HCT116 (cell line): Measurements from ENCODE around the gene PHF2. TPM values are rescaled to one million over a fixed set of nuclear protein-coding genes. Genes with fewer than 3 reads are reported as not detected.

Experiments
- ATAC-seq: fragments of 200-7000 bp; cut with Tn5 transposase; 2 replicates; pipeline ENCODE4 v1.9.1; 2020; ENCODE audit warnings: mild to moderate bottlenecking, moderate library complexity
- BruUV-seq: library from RNA; stranded (reverse); fragments of 400-500 nt; replicated peaks from 2 replicates; lab custom pipeline; 2021; lab: Mats Ljungman, UMichigan
- CTCF ChIA-PET: fragments of 300-600 bp; sonication (Branson Sonifier 250); formaldehyde crosslinking; loops from one replicate; lab custom pipeline; 2021; ENCODE audit warnings: antibody characterized with exemption; lab: Charles Lee
- POLR2A ChIA-PET: fragments of 300-600, 350-600 bp; sonication (Branson Sonifier 250); formaldehyde crosslinking; loops from one replicate; lab custom pipeline; 2021; ENCODE audit warnings: antibody characterized with exemption; lab: Charles Lee
- RAD21 ChIA-PET, 2 experiments: fragments of 300-600 bp; sonication (Branson Sonifier 250); formaldehyde crosslinking; loops; one replicate each; lab custom pipeline; 2023; ENCODE audit warnings: low total read pairs in 2 of 2; ENCODE audit not compliant: uncharacterized antibody in 2 of 2, unreplicated experiment in 2 of 2, low non-redundant PET in 1 of 2; lab: Charles Lee
- DNase-seq: peaks from one replicate; pipeline ENCODE4 v3.0.0-alpha.2; 2010; ENCODE audit warnings: low read depth, low spot score
- H2AFZ ChIP-seq: fragments of 200-600 bp; shearing (Covaris generic), sonication (generic); 2 replicates; pipeline ENCODE4 v1.6.1; 2017; ENCODE audit warnings: low read depth, mixed run types, mixed read lengths, antibody characterized with exemption, low read length; ENCODE audit not compliant: poor library complexity, severe bottlenecking
- H3K27ac ChIP-seq: 2 replicates; pipeline ENCODE4 v1.5.1; 2012; ENCODE audit warnings: low read depth, low read length
- H3K27me3 ChIP-seq: fragments of 200-600 bp; sonication (generic); 2 replicates; pipeline ENCODE4 v1.6.1; 2016; ENCODE audit warnings: mixed run types, low read length, mixed read lengths; ENCODE audit not compliant: insufficient read depth
- H3K36me3 ChIP-seq, 2 experiments: fragments of 200-500 bp in 1 of 2; fragments of 200-600 bp in 1 of 2; sonication (Bioruptor generic) in 1 of 2; sonication (generic) in 1 of 2; 2 replicates each; pipeline versions ENCODE4 v1.5.1 to v1.6.1; 2014 to 2016; ENCODE audit warnings: low read length in 2 of 2, inconsistent platforms in 1 of 2, mixed read lengths in 1 of 2, mixed run types in 1 of 2; ENCODE audit not compliant: insufficient read depth in 2 of 2, control insufficient read depth in 1 of 2
- H3K4me1 ChIP-seq, 2 experiments: fragments of 200-600 bp in 1 of 2; sonication (generic) in 1 of 2; 2 replicates each; pipeline versions ENCODE4 v1.5.1 to v1.6.1; 2012 to 2017; ENCODE audit warnings: low read length in 2 of 2, inconsistent platforms in 1 of 2, mild to moderate bottlenecking in 1 of 2, mixed read lengths in 1 of 2, mixed run types in 1 of 2, moderate library complexity in 1 of 2; ENCODE audit not compliant: insufficient read depth in 2 of 2, control insufficient read depth in 1 of 2
- H3K4me2 ChIP-seq: fragments of 200-600 bp; sonication (generic); 2 replicates; pipeline ENCODE4 v1.6.1; 2017; ENCODE audit warnings: mixed run types, low read length, mixed read lengths
- H3K4me3 ChIP-seq, 2 experiments: fragments of 200-600 bp in 1 of 2; sonication (generic) in 1 of 2; replicated peaks in 1 of 2; 2 replicates each; pipeline ENCODE4 v1.5.1; 2011 to 2016; ENCODE audit warnings: low read length in 2 of 2, control low read depth in 1 of 2, low read depth in 1 of 2, mild to moderate bottlenecking in 1 of 2, mixed read lengths in 1 of 2, mixed run types in 1 of 2
- H3K79me2 ChIP-seq: fragments of 200-600 bp; sonication (generic); 2 replicates; pipeline ENCODE4 v1.6.1; 2017; ENCODE audit warnings: mild to moderate bottlenecking, mixed run types, low read length, moderate library complexity, mixed read lengths; ENCODE audit not compliant: insufficient read depth
- H3K9ac ChIP-seq: fragments of 200-600 bp; sonication (generic); 2 replicates; pipeline ENCODE4 v1.6.1; 2016; ENCODE audit warnings: low read length, mixed read lengths
- H3K9me2 ChIP-seq: fragments of 200-600 bp; sonication (generic), shearing (Covaris generic); 2 replicates; pipeline ENCODE4 v1.6.1; 2017; ENCODE audit warnings: mixed run types, mild to moderate bottlenecking, moderate library complexity; ENCODE audit not compliant: insufficient read depth
- H3K9me3 ChIP-seq, 2 experiments: fragments of 200-500 bp in 1 of 2; fragments of 200-600 bp in 1 of 2; sonication (Bioruptor generic) in 1 of 2; sonication (generic) in 1 of 2; 2 replicates each; pipeline ENCODE4 v1.6.1; 2014 to 2017; ENCODE audit warnings: low read length in 2 of 2, mixed read lengths in 2 of 2, inconsistent platforms in 1 of 2, low read depth in 1 of 2, mild to moderate bottlenecking in 1 of 2, mixed run types in 1 of 2, moderate library complexity in 1 of 2; ENCODE audit not compliant: control insufficient read depth in 1 of 2, insufficient read depth in 1 of 2
- H4K20me1 ChIP-seq: fragments of 200-600 bp; sonication (generic), shearing (Covaris generic); 2 replicates; pipeline ENCODE4 v1.6.1; 2017; ENCODE audit warnings: mixed run types, mild to moderate bottlenecking, moderate library complexity; ENCODE audit not compliant: insufficient read depth
- CBX3 ChIP-seq: IDR thresholded peaks from 2 replicates; pipeline ENCODE4 v1.6.1; 2012; ENCODE audit warnings: low read depth
- CEBPB ChIP-seq: IDR thresholded peaks from 2 replicates; pipeline ENCODE4 v1.6.1; 2012; ENCODE audit warnings: low read depth
- EGR1 ChIP-seq: IDR thresholded peaks from 2 replicates; pipeline ENCODE4 v1.6.1; 2012; ENCODE audit warnings: low read depth
- ELF1 ChIP-seq: IDR thresholded peaks from 2 replicates; pipeline ENCODE4 v1.6.1; 2012; ENCODE audit warnings: low read depth, borderline replicate concordance
- EZH2 ChIP-seq: fragments of 200-600 bp; sonication (generic); IDR thresholded peaks from 2 replicates; pipeline ENCODE4 v1.6.1; 2017; ENCODE audit warnings: antibody characterized with exemption, mixed run types
- EZH2phosphoT487 ChIP-seq: fragments of 200-600 bp; IDR thresholded peaks from 2 replicates; pipeline ENCODE4 v1.6.1; 2018; ENCODE audit warnings: antibody characterized with exemption, borderline replicate concordance
- FOSL1 ChIP-seq: IDR thresholded peaks from 2 replicates; pipeline ENCODE4 v1.6.1; 2012; ENCODE audit warnings: low read depth
- JUND ChIP-seq: IDR thresholded peaks from 2 replicates; pipeline ENCODE4 v1.6.1; 2012
- POLR2A ChIP-seq: IDR thresholded peaks from 2 replicates; pipeline ENCODE4 v1.7.0; 2011; ENCODE audit warnings: borderline replicate concordance; ENCODE audit not compliant: insufficient read depth, insufficient read length; ENCODE audit errors: extremely low read depth
- POLR2AphosphoS5 ChIP-seq: IDR thresholded peaks from 2 replicates; pipeline ENCODE4 v1.6.1; 2011; ENCODE audit warnings: mild to moderate bottlenecking, low read depth, low read length, moderate library complexity
- RAD21 ChIP-seq: IDR thresholded peaks from 2 replicates; pipeline ENCODE4 v1.6.1; 2012; ENCODE audit warnings: low read depth, mild to moderate bottlenecking
- SP1 ChIP-seq: IDR thresholded peaks from 2 replicates; pipeline ENCODE4 v1.6.1; 2012; ENCODE audit warnings: low read depth
- SRF ChIP-seq: IDR thresholded peaks from 2 replicates; pipeline ENCODE4 v1.6.1; 2012; ENCODE audit warnings: low read depth
- ZBTB33 ChIP-seq: IDR thresholded peaks from 2 replicates; pipeline ENCODE4 v1.6.1; 2011; ENCODE audit warnings: mild to moderate bottlenecking, low read length, moderate library complexity; ENCODE audit not compliant: insufficient replicate concordance; ENCODE audit errors: extremely low read depth
- ZFX ChIP-seq: fragments of 450-650 bp; IDR thresholded peaks from 2 replicates; pipeline ENCODE4 v1.6.1; 2017
- ZNF274 ChIP-seq: fragments of 200-500 bp; sonication (Bioruptor generic); IDR thresholded peaks from 2 replicates; pipeline ENCODE4 v1.6.1; 2014; ENCODE audit warnings: mild to moderate bottlenecking, low read depth, low read length, inconsistent platforms
- intact Hi-C: fragments of 100-400 bp; cut with micrococcal nuclease; formaldehyde crosslinking; loops from 2 replicates; pipeline ENCODE4 v1.10.0; 2022
- total RNA-seq: library from RNA; stranded (reverse); gene quantifications from one replicate; pipeline ENCODE4 v1.2.1, GENCODE V29; 2021; ENCODE audit not compliant: unreplicated experiment
- TF ChIP-seq, protein P1 (sequence below): IDR thresholded peaks from 2 replicates; pipeline ENCODE4 v1.6.1; 2012; ENCODE audit warnings: low read depth
- TF ChIP-seq, protein P2 (sequence below): IDR thresholded peaks from 2 replicates; pipeline ENCODE4 v1.6.1; 2012
- TF ChIP-seq, protein P3 (sequence below): IDR thresholded peaks from 2 replicates; pipeline ENCODE4 v1.6.1; 2012
- TF ChIP-seq, protein P4 (sequence below), 3 experiments: fragments of 200-600 bp in 1 of 3; sonication (generic) in 1 of 3; IDR thresholded peaks in 2 of 3; conservative IDR thresholded peaks in 1 of 3; 2 replicates each; pipeline ENCODE4 v1.5.1; 2012 to 2017; ENCODE audit warnings: low read depth in 2 of 3, low read length in 2 of 3, antibody characterized with exemption in 1 of 3, borderline replicate concordance in 1 of 3, control low read depth in 1 of 3, mild to moderate bottlenecking in 1 of 3, mixed read lengths in 1 of 3, mixed run types in 1 of 3, moderate library complexity in 1 of 3; ENCODE audit not compliant: insufficient read depth in 1 of 3

PHF2 gene
- total RNA-seq, 1 experiment from 2014 or later: 20.6 TPM

- RAD21 ChIA-PET: no interaction called here
- TF ChIP-seq, protein P1, sequence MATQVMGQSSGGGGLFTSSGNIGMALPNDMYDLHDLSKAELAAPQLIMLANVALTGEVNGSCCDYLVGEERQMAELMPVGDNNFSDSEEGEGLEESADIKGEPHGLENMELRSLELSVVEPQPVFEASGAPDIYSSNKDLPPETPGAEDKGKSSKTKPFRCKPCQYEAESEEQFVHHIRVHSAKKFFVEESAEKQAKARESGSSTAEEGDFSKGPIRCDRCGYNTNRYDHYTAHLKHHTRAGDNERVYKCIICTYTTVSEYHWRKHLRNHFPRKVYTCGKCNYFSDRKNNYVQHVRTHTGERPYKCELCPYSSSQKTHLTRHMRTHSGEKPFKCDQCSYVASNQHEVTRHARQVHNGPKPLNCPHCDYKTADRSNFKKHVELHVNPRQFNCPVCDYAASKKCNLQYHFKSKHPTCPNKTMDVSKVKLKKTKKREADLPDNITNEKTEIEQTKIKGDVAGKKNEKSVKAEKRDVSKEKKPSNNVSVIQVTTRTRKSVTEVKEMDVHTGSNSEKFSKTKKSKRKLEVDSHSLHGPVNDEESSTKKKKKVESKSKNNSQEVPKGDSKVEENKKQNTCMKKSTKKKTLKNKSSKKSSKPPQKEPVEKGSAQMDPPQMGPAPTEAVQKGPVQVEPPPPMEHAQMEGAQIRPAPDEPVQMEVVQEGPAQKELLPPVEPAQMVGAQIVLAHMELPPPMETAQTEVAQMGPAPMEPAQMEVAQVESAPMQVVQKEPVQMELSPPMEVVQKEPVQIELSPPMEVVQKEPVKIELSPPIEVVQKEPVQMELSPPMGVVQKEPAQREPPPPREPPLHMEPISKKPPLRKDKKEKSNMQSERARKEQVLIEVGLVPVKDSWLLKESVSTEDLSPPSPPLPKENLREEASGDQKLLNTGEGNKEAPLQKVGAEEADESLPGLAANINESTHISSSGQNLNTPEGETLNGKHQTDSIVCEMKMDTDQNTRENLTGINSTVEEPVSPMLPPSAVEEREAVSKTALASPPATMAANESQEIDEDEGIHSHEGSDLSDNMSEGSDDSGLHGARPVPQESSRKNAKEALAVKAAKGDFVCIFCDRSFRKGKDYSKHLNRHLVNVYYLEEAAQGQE: no peak
- TF ChIP-seq FOSL1 (no peak), POLR2A (no peak), CBX3 (no peak), SRF (no peak), ZFX (no peak), ZBTB33 (no peak), SP1 (no peak), EGR1 (no peak), ELF1 (no peak), CEBPB (no peak), JUND (no peak), POLR2AphosphoS5 (no peak), EZH2phosphoT487 (no peak), ZNF274 (no peak), RAD21 (no peak), EZH2 (no peak)
- TF ChIP-seq, protein P2, sequence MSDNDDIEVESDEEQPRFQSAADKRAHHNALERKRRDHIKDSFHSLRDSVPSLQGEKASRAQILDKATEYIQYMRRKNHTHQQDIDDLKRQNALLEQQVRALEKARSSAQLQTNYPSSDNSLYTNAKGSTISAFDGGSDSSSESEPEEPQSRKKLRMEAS: no peak
- TF ChIP-seq, protein P3, sequence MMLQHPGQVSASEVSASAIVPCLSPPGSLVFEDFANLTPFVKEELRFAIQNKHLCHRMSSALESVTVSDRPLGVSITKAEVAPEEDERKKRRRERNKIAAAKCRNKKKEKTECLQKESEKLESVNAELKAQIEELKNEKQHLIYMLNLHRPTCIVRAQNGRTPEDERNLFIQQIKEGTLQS: no peak
- TF ChIP-seq, protein P4, sequence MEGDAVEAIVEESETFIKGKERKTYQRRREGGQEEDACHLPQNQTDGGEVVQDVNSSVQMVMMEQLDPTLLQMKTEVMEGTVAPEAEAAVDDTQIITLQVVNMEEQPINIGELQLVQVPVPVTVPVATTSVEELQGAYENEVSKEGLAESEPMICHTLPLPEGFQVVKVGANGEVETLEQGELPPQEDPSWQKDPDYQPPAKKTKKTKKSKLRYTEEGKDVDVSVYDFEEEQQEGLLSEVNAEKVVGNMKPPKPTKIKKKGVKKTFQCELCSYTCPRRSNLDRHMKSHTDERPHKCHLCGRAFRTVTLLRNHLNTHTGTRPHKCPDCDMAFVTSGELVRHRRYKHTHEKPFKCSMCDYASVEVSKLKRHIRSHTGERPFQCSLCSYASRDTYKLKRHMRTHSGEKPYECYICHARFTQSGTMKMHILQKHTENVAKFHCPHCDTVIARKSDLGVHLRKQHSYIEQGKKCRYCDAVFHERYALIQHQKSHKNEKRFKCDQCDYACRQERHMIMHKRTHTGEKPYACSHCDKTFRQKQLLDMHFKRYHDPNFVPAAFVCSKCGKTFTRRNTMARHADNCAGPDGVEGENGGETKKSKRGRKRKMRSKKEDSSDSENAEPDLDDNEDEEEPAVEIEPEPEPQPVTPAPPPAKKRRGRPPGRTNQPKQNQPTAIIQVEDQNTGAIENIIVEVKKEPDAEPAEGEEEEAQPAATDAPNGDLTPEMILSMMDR (IDR thresholded peaks at IDR 0.05 in 2 of 3, conservative IDR thresholded peaks at IDR 0.05 in 1 of 3; ENCODE audit: borderline replicate concordance in 1 of 3, insufficient read depth in 1 of 3, low read depth in 2 of 3, low read length in 2 of 3): no peak
- Histone ChIP-seq H3K9me2 (no peaks in the 10 kb centered on the region), H3K9ac (no peak overlapping the region), H3K9me3 (no peaks in the 10 kb centered on the region), H3K79me2 (no peaks in the 10 kb centered on the region), H3K27ac (no peak overlapping the region), H3K27me3 (no peaks in the 10 kb centered on the region), H3K4me1 (peaks cover 0 to 4% of the 10 kb centered on the region in 2 experiments; a peak in 2 of 4 replicates), H3K4me3 (no peak overlapping the region), H2AFZ (no peak overlapping the region), H3K36me3 (peaks cover 2 to 3% of the 10 kb centered on the region in 2 experiments; a peak in 2 of 4 replicates), H3K4me2 (no peak overlapping the region), H4K20me1 (no peaks in the 10 kb centered on the region)
- POLR2A ChIA-PET: no interaction called here
- CTCF ChIA-PET: no interaction called here
- BruUV-seq: no TSS peak
- intact Hi-C loops: no loop called here
- DNase-seq (no peak), ATAC-seq (no peak)
Measured at GRCh38 chr9:93644397-93645088, 68.2 kb downstream of the PHF2 start.
